ENCODE data around the gene UBASH3A. TPM values are rescaled to one million over a fixed set of nuclear protein-coding genes. Genes with fewer than 3 reads are reported as not detected.

The UBASH3A gene
- total RNA-seq, 1 donor from 2014 or later, result not detected

DNA sequence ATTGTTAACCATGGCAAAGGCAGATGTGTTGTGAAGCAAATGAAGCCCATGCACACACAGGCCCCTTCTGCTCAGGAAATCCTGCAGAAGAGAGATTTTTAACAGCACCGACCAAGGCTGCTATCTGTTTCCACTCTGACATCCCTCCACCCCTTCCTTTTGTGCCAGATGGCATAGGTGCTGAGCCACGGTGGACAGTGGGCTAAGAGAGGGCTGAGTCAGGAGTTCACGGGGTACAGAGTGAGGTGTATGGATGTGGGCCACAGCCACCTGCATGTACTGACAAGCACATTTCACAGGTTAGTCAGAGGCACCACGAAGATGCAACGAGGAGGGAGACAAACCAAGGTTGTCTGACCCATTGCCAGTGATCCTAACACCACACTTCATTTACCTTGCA, 82.8 kb downstream of the UBASH3A start:
- no peak for DNase-seq (ENCODE audit: low read depth in 2 of 2)

DNA sequence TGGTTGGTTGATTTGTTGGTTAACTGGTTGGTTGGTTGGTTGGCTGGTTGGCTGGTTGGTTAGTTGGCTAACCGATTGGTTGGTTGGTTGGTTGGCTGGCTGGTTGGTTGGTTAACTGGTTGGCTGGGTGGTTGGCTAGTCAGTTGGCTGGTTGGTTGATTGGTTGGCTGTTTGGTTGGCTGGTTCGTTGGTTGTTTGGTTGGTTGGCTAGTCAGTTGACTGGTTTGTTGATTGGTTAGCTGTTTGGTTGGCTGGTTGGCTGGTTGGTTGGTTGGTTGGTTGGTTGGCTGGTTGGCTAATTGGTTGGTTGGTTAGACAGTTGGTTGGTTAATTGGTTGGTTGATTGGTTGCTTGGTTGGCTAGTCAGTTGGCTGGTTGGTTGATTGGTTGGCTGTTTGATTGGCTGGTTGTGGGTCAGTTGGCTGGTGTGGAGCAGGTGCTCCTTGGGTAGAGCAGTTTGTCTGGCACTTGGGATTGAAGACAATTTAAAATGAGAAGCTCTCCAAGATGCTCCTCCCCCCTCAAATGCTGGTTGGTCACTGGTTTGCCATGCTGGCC, 85.4 kb downstream of the UBASH3A start:
- DNase-seq (ENCODE audit: low read depth in 2 of 2), result no peak

DNA sequence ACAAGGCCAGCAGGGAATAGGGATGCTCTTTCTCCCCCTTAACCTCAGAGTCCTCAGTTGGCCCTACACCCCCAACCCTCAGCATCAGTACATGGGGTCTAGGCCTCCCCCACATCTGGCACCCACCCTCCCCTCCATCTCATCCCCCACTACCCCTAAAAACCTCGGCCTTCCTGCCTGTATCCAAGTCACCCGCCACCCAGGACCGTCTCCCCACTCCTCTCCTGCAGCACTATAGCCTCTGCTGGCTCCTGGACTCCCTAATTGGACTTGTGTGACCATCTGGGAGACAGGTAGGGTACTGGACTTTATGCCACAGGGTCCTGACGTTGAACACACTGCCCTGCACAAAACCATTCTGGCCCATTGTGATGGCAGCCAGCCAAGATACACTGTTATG, 86.3 kb downstream of the UBASH3A start:
- DNase-seq (ENCODE audit: low read depth in 2 of 2), result no peak

DNA sequence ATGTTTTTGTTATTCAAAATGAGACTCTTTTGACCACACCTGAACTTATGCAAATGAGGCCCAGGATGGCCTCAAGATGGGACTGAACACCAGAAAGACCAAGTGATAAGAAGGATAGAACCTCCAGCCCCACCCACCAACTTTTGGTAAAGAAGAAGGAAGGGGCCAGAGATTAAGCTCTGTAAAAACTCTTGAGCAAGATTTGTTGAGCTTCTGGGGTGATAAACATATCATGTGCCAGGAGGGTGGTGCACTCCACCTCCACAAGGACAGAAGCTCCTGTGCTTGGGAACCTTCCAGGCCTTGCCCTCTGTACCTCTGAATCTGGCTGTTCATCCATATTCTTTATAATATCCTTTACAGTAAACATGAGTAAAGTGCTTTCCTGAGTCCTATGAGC, 87.0 kb downstream of the UBASH3A start:
- DNase-seq (ENCODE audit: low read depth in 2 of 2), result no peak

DNA sequence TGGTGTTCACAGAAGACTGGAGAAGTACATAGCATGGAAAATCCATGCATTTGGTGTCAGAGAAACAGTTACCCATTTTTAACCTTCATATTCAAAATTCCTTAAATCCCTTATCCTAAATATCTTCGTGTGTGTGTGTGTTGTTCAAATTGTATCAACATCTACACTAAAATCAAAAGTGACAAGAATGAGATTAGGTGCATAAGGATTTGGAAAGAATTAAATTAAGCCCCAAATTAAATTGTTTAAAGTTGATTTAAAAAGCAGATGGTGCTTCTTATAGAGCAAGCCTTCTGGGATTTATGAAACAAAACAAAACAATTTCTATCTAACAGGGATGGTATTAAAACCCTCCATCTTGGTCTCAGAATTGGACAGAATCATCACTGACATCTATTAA, 87.6 kb downstream of the UBASH3A start:
- no peak for DNase-seq (ENCODE audit: low read depth in 2 of 2)

DNA sequence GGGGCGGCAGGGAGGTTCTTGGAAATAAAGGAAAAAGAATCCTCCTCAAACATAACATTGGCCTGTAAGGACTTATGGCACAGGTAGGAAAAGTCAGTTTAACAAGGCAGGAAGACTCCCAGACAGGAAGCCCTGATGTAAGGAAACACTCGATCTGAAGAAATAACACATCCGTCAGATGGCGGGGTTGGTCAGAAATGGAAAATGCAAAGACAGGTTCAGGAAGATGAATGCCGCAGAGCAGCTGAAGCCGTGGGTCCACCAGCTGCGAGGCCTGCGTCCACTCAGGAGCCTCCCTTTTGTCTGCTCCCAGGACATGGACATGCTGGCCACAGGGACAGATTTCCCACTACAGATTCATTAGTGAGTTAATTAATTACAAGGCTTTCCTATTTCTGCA, 88.5 kb downstream of the UBASH3A start:
- DNase-seq (ENCODE audit: low read depth in 2 of 2), result peak in 1 of 2 donors; percentile 5

DNA sequence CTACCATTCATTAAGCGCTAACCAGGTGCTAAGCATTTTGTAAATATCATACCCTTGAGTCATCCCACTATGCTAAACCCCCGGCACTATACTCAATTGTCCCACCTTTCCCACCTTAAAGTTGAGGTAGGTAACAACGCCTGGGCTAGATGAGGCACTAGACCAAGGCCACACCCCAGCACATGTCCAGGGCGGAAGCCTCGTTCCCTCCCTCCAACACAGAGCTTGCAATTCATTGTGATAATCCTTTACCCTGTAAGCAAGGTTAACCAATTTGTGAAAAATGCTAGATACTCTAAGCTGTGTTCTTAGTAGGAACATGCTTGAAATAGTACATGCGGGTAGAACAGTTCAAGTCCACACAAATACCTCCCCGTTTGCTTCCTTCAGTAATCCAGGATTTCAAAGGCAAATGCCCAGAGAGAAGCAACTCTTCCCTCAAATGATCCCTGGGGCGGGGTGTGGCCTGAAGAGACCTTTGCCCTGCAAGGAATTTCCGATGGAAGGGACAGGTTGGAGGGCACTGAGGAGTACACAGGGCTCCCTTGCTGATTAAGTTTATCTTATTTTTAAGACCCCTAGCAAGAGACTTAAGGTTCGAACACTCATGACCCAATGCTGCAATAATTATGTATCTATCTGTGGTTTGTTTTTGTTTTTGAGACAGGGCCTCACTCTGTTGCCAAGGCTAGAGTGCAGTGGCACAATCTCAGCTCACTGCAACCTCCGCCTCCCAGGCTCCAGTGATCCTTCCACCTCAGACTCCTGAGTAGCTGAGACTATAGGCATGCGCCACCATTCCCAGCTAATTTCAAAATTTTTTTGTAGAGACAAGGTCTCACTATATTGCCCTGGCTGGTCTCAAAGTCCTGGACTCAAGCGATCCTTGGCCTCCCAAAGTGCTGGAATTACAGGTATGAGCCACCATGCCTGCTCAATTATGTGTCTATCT, 89.7 kb downstream of the UBASH3A start:
- DNase-seq (ENCODE audit: low read depth in 2 of 2), result no peak

DNA sequence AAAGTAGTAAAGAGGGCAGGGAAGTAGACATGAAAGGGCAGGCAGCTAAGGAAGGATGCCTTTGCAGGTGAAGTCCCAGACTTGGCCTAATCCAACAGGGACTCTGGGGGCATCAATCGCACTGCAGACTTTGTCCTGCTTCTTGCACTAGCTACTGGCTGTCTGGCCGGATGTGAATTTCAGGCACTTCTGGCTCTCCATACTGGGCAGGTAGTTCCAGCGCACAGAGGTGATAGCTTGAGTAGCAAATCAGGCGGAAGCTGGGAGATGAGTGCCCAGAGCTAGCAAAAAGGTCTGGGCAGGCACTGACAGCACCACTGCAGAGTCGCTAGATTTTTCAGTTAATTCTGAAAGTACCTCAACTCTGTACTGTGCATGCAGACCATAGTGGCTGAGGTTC, 91.3 kb downstream of the UBASH3A start:
- no peak for DNase-seq (ENCODE audit: low read depth in 2 of 2)

DNA sequence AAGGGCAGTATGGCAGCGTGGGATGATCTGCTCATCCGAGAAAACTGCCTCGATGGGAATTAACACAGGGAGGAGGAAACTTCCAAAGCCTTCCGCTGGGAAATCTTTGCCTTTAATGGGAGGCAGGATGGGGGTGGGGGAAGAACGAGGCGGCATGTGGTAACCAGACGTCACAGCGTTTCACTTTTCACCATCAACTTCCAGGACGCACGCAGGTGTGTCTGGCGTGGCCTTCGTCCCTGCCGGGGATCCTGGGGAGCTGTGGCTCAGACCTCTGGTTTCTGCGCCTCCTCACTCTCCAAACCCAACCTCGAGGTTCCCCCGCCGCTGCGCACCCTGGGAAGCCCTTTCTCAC, 92.0 kb downstream of the UBASH3A start:
- peak in 1 of 2 donors; percentile 22 for DNase-seq (ENCODE audit: low read depth in 2 of 2)

DNA sequence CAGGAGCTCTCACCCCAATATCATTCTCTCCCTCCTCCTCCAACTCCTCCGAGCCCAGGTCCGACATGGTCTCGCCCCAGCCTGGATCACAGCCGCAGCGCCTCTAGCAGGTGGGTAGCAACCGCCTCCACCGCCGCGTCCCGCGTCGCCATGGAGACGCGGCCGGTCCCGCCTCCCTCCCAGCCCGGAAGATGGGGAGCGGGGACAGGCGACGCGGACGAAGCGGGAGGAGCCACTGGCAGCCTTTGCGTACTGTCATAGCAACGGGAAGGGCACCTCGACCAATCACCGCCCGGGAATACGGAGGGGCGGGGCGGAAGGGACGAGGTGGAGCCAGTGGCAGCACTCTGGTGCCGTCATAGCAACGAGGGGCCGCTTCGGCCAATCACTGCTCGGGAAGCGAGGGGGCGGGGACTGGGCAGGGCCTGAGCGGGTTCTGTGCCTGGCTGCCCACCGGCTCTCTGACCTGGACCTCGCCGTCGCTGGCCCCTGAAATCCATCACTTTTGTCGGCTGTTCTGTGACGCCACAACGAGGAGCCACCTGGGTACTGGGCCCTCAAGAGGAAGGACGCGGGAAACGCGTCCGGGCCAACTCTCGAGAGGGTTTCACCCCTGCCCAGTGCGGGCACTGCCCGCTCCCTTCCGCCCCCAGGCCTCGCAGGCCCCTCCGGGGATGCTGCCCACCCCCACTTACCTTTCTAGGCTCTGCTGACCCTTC, 92.6 kb downstream of the UBASH3A start, which contains the start of gene RSPH1:
Gene RSPH1, minus strand, starts transcription at position 105 of the 719 bp plus-strand sequence. Its CDS starts 38 bp downstream, at position 67.
- DNase-seq (ENCODE audit: low read depth in 2 of 2), result peak; percentile 98 to 99

DNA sequence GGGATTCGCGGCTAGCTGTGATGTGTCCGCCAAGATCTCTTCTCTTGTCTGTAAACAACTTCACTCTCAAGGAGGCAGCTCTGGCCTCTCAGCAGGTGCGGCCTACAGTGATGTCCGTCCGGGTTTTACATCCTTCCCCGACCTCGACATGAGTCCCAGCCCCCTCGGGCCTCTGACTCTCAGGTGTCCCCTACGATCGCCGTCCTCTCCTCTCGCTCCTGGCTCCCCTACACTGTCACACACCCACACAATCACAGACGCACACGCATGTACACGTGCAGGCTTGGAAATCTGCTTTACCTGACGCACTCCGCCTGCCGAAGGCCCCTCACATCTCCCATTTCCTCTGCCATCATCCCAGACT, 93.1 kb downstream of the UBASH3A start:
- peak in 1 of 2 donors; percentile 17 for DNase-seq (ENCODE audit: low read depth in 2 of 2)

Other genes starting within 250 kb of the UBASH3A start
- 76.9 and 156 TPM in 2 replicates for gene ABCG1, start 184.8 kb upstream of the UBASH3A start, total RNA-seq
- gene TFF3, start 88.5 kb upstream of the UBASH3A start, total RNA-seq, result 138 and 1,055 TPM in 2 replicates
- not detected in 2 replicates for gene TFF2, start 52.9 kb upstream of the UBASH3A start, total RNA-seq
- gene TFF1, start 37.4 kb upstream of the UBASH3A start, total RNA-seq, result not detected in 2 replicates
- gene TMPRSS3, start 7.8 kb upstream of the UBASH3A start, total RNA-seq, result not detected in 2 replicates
- not detected in 2 replicates for gene RSPH1, start 92.3 kb downstream of the UBASH3A start, total RNA-seq
- gene SLC37A1, start 110.0 kb downstream of the UBASH3A start, total RNA-seq, result 8.3 and 13.3 TPM in 2 replicates
- 1.3 and 4.0 TPM in 2 replicates for gene PDE9A, start 249.7 kb downstream of the UBASH3A start, total RNA-seq